IMR-90 (cell line): ENCODE results near the gene NOC2L. TPM values are rescaled to one million over a fixed set of nuclear protein-coding genes. Genes with fewer than 3 reads are reported as not detected.

Source experiments
- ATAC-seq: fragments of 200-7000 bp; cut with Tn5 transposase; 2 replicates; pipeline ENCODE4 v1.9.1; 2020; ENCODE audit warnings: low read depth, mild to moderate bottlenecking, moderate library complexity
- BruUV-seq: library from RNA; stranded (reverse); fragments of 400-500 nt; replicated peaks from 2 replicates; lab custom pipeline; 2021; lab: Mats Ljungman, UMichigan
- CTCF ChIA-PET: fragments of 300-600 bp; formaldehyde crosslinking; extraction: SDS; loops from one replicate; lab custom pipeline; 2021; ENCODE audit warnings: antibody characterized with exemption; lab: Yijun Ruan, JAX
- POLR2A ChIA-PET: fragments of 300-600 bp; sonication (Branson Sonifier 250); formaldehyde crosslinking; loops from one replicate; lab custom pipeline; 2022; ENCODE audit warnings: antibody characterized with exemption; ENCODE audit not compliant: unreplicated experiment; lab: Charles Lee
- DNase-seq: peaks from one replicate; pipeline ENCODE4 v3.0.0; 2013
- H2AFZ ChIP-seq: replicated peaks from 2 replicates; pipeline ENCODE3; 2013; ENCODE audit warnings: low read length, mild to moderate bottlenecking; ENCODE audit not compliant: poor library complexity
- H2AK5ac ChIP-seq: 2 replicates; pipeline ENCODE4 v1.6.1; 2013; ENCODE audit warnings: low read depth, low read length, inconsistent platforms
- H2AK9ac ChIP-seq: replicated peaks from 2 replicates; pipeline ENCODE3; 2013; ENCODE audit warnings: mild to moderate bottlenecking, low read depth, low read length, moderate library complexity; ENCODE audit not compliant: poor library complexity
- H2BK120ac ChIP-seq: 2 replicates; pipeline ENCODE4 v1.6.1; 2013; ENCODE audit warnings: low read depth, low read length, inconsistent platforms
- H2BK15ac ChIP-seq: 3 replicates; pipeline ENCODE4 v1.6.1; 2013; ENCODE audit warnings: low read depth, low read length, inconsistent platforms
- H2BK20ac ChIP-seq: 2 replicates; pipeline ENCODE4 v1.6.1; 2013; ENCODE audit warnings: low read depth, mild to moderate bottlenecking, inconsistent platforms, low read length, moderate library complexity
- H2BK5ac ChIP-seq: 2 replicates; pipeline ENCODE4 v1.6.1; 2013; ENCODE audit warnings: mild to moderate bottlenecking, low read depth, low read length, inconsistent platforms; ENCODE audit not compliant: poor library complexity, severe bottlenecking
- H3K14ac ChIP-seq: replicated peaks from 2 replicates; pipeline ENCODE4 v1.6.1; 2013; ENCODE audit warnings: low read depth, low read length, inconsistent platforms
- H3K18ac ChIP-seq: 2 replicates; pipeline ENCODE4 v1.6.1; 2013; ENCODE audit warnings: low read depth, low read length, control low read depth
- H3K23ac ChIP-seq: 2 replicates; pipeline ENCODE4 v1.6.1; 2013; ENCODE audit warnings: low read depth, low read length, inconsistent platforms
- H3K27ac ChIP-seq: 2 replicates; pipeline ENCODE4 v1.5.1; 2013; ENCODE audit warnings: mild to moderate bottlenecking, control low read depth, low read length; ENCODE audit not compliant: insufficient read depth
- H3K27me3 ChIP-seq: 2 replicates; pipeline ENCODE4 v1.6.1; 2013; ENCODE audit warnings: low read length; ENCODE audit not compliant: control insufficient read depth, insufficient read depth
- H3K36me3 ChIP-seq: 2 replicates; pipeline ENCODE4 v1.6.1; 2013; ENCODE audit warnings: low read length, mixed read lengths; ENCODE audit not compliant: control insufficient read depth, insufficient read depth
- H3K4ac ChIP-seq: 2 replicates; pipeline ENCODE4 v1.6.1; 2013; ENCODE audit warnings: low read depth, low read length, inconsistent platforms
- H3K4me1 ChIP-seq: 2 replicates; pipeline ENCODE4 v1.6.1; 2013; ENCODE audit warnings: low read length, mixed read lengths; ENCODE audit not compliant: control insufficient read depth, insufficient read depth
- H3K4me2 ChIP-seq: 2 replicates; pipeline ENCODE4 v1.6.1; 2013; ENCODE audit warnings: low read depth, mild to moderate bottlenecking, control low read depth, low read length, moderate library complexity
- H3K4me3 ChIP-seq: 2 replicates; pipeline ENCODE4 v1.5.1; 2013; ENCODE audit warnings: low read depth, mild to moderate bottlenecking, control low read depth, low read length, moderate library complexity; ENCODE audit not compliant: insufficient read depth
- H3K56ac ChIP-seq: 2 replicates; pipeline ENCODE4 v1.6.1; 2013; ENCODE audit warnings: low read length, inconsistent platforms; ENCODE audit not compliant: insufficient read depth; ENCODE audit errors: extremely low read depth
- H3K79me1 ChIP-seq, 2 experiments: 2 replicates each; pipeline ENCODE4 v1.6.1; 2013; ENCODE audit warnings: low read length in 2 of 2, inconsistent platforms in 1 of 2, low read depth in 1 of 2
- H3K9ac ChIP-seq: 2 replicates; pipeline ENCODE4 v1.6.1; 2013; ENCODE audit warnings: low read depth, low read length, control low read depth
- H3K9me1 ChIP-seq: 2 replicates; pipeline ENCODE4 v1.6.1; 2013; ENCODE audit warnings: low read length, inconsistent platforms; ENCODE audit not compliant: insufficient read depth
- H3K9me3 ChIP-seq: 2 replicates; pipeline ENCODE4 v1.6.1; 2013; ENCODE audit warnings: low read length; ENCODE audit not compliant: control insufficient read depth, insufficient read depth
- H4K20me1 ChIP-seq: 2 replicates; pipeline ENCODE4 v1.6.1; 2013; ENCODE audit warnings: low read length, inconsistent platforms; ENCODE audit not compliant: insufficient read depth
- H4K5ac ChIP-seq: 2 replicates; pipeline ENCODE4 v1.6.1; 2013; ENCODE audit warnings: mild to moderate bottlenecking, low read depth, low read length, control low read depth
- H4K8ac ChIP-seq, 2 experiments: 2 replicates each; pipeline ENCODE4 v1.6.1; 2013; ENCODE audit warnings: low read depth in 2 of 2, low read length in 2 of 2, control low read depth in 1 of 2, inconsistent platforms in 1 of 2
- H4K91ac ChIP-seq: 2 replicates; pipeline ENCODE4 v1.6.1; 2013; ENCODE audit warnings: low read depth, low read length, inconsistent platforms; ENCODE audit not compliant: insufficient read depth
- BHLHE40 ChIP-seq: fragments of 150-350 bp; IDR thresholded peaks from 2 replicates; pipeline ENCODE4 v1.6.1; 2016; ENCODE audit warnings: mild to moderate bottlenecking, low read depth, low read length
- CEBPB ChIP-seq: IDR thresholded peaks from 2 replicates; pipeline ENCODE4 v1.6.1; 2012; ENCODE audit warnings: low read depth, low read length, improper control_type of control experiment
- CHD1 ChIP-seq: IDR thresholded peaks from 2 replicates; pipeline ENCODE4 v1.6.1; 2012; ENCODE audit warnings: low read depth, low read length, improper control_type of control experiment
- ELK1 ChIP-seq: fragments of 150-350 bp; IDR thresholded peaks from 2 replicates; pipeline ENCODE4 v1.6.1; 2016; ENCODE audit warnings: low read depth, mild to moderate bottlenecking, low read length, moderate library complexity, borderline replicate concordance
- FOS ChIP-seq: fragments of 150-350 bp; IDR thresholded peaks from 2 replicates; pipeline ENCODE4 v1.6.1; 2016; ENCODE audit warnings: low read depth, low read length
- MAFK ChIP-seq: IDR thresholded peaks from 2 replicates; pipeline ENCODE4 v1.6.1; 2012; ENCODE audit warnings: low read depth, low read length, improper control_type of control experiment
- MAZ ChIP-seq: IDR thresholded peaks from 2 replicates; pipeline ENCODE4 v1.6.1; 2012; ENCODE audit warnings: low read depth, mild to moderate bottlenecking, low read length, improper control_type of control experiment, moderate library complexity, borderline replicate concordance
- MXI1 ChIP-seq: IDR thresholded peaks from 2 replicates; pipeline ENCODE4 v1.6.1; 2012; ENCODE audit warnings: low read depth, mild to moderate bottlenecking, low read length, moderate library complexity, borderline replicate concordance
- NFE2L2 ChIP-seq: fragments of 150-350 bp; IDR thresholded peaks from 2 replicates; pipeline ENCODE4 v1.6.1; 2016; ENCODE audit warnings: low read depth, mild to moderate bottlenecking, low read length
- POLR2A ChIP-seq: IDR thresholded peaks from 2 replicates; pipeline ENCODE4 v1.6.1; 2012; ENCODE audit warnings: mild to moderate bottlenecking, low read depth, low read length
- RAD21 ChIP-seq: IDR thresholded peaks from 2 replicates; pipeline ENCODE4 v1.6.1; 2012; ENCODE audit warnings: low read length, improper control_type of control experiment
- RCOR1 ChIP-seq: IDR thresholded peaks from 2 replicates; pipeline ENCODE4 v1.6.1; 2012; ENCODE audit warnings: mild to moderate bottlenecking, low read length, improper control_type of control experiment; ENCODE audit not compliant: insufficient replicate concordance
- RFX5 ChIP-seq: IDR thresholded peaks from 2 replicates; pipeline ENCODE4 v1.8.0; 2012; ENCODE audit warnings: low read depth, mild to moderate bottlenecking, low read length, moderate library complexity
- SMC3 ChIP-seq: fragments of 150-350 bp; IDR thresholded peaks from 2 replicates; pipeline ENCODE4 v1.6.1; 2016; ENCODE audit warnings: low read depth, mild to moderate bottlenecking, antibody characterized with exemption, low read length, moderate library complexity
- USF2 ChIP-seq: fragments of 150-350 bp; IDR thresholded peaks from 2 replicates; pipeline ENCODE4 v1.6.1; 2017; ENCODE audit warnings: mild to moderate bottlenecking, antibody characterized with exemption, low read length, low read depth
- WGBS, 2 experiments: methylation state at CpG; one replicate each; pipeline versions ENCODE4 v1.1.5 to v1.1.7; 2013; ENCODE audit warnings: missing lambda C conversion rate in 2 of 2; ENCODE audit not compliant: insufficient read length in 1 of 2; ENCODE audit errors: extremely low coverage in 2 of 2; 5-methylcytosine and 5-hydroxymethylcytosine counted together
- dilution Hi-C: fragments of 300-500 bp; cut with HindIII; formaldehyde crosslinking; loops from one replicate; pipeline ENCODE4 v1.14.3; 2018; ENCODE audit warnings: low sequenced_read_pairs; ENCODE audit not compliant: unreplicated experiment
- in situ Hi-C: fragments of 300-500 bp; cut with MboI; formaldehyde crosslinking; loops from 3 replicates; pipeline ENCODE4 v1.14.3; 2019; ENCODE audit warnings: low sequenced_read_pairs, inconsistent platforms, mixed read lengths
- intact Hi-C: fragments of 100-400 bp; cut with micrococcal nuclease; formaldehyde crosslinking; loops from 2 replicates; pipeline ENCODE4 v1.10.0; 2022
- polyA plus RNA-seq, 3 experiments: library from polyadenylated mRNA; depleted of rRNA; stranded (reverse); fragments of >200 nt; gene quantifications; 2 replicates each; pipeline ENCODE4 v1.2.3, GENCODE V29; 2012; ENCODE audit warnings: low replicate concordance in 1 of 3
- total RNA-seq: library from RNA; depleted of rRNA; stranded (reverse); fragments of >200 nt; gene quantifications from 2 replicates; pipeline ENCODE4 v1.2.3, GENCODE V29; 2012
- TF ChIP-seq, protein P1 (sequence below): conservative IDR thresholded peaks from 2 replicates; pipeline ENCODE4 v1.5.1; 2012; ENCODE audit warnings: mild to moderate bottlenecking, low read depth, low read length, improper control_type of control experiment

Gene NOC2L
- total and polyA plus RNA-seq, 2 of the 4 experiments (the other 2 are of a cell fraction) = 74.2 to 106 TPM

DNA sequence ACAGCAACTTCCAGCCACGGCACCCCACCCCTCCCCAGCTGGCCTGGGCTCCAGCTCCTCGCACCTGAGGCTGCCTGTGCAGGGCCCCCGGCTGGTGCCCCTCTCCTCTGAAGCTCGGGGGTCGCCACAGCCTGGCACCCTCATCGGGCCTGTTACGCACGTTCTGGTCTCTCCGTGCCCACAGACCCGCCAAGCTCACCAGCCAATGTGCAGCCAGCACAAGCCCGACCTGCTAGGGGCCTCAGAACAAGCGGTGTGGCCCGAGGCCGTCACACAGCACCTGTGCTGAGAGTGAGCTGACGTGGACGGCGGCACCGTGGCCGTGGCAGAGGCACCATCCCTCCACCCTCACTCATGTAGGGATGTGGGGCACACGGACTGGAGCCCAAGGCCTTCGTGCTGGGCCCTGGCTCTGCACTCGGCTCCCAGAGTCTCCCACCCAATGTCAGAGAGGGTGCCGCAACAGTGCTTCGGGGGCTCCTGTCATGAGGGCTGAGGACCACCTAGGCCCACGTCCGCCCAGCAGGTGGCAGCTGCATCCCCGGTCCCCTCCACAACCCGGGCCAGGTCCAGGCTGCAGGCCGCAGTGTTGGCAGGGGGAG is 39.7 kb downstream of the NOC2L start:
- POLR2A ChIA-PET = interaction anchor here (1.0 kb wide), 1 partner anchor 15 kb away, joined by 3 read pairs; no protein-coding TSS in a partner anchor
- peaks cover 3% of the 10 kb centered on the region for H4K20me1 ChIP-seq
- no peak overlapping the region for H3K4ac ChIP-seq
- no peak overlapping the region for H4K5ac ChIP-seq
- BruUV-seq = no TSS peak
- dilution Hi-C loops = no loop called here
- no peak overlapping the region for H2BK15ac ChIP-seq
- H3K18ac ChIP-seq = no peak overlapping the region
- no peak overlapping the region for H3K4me3 ChIP-seq
- H3K9me3 ChIP-seq = no peaks in the 10 kb centered on the region
- H2BK120ac ChIP-seq = no peak overlapping the region
- no peak overlapping the region for H3K23ac ChIP-seq
- no peak overlapping the region for H3K56ac ChIP-seq
- no peak overlapping the region for H3K9ac ChIP-seq
- no peak for TF ChIP-seq CHD1
- TF ChIP-seq POLR2A = no peak
- TF ChIP-seq NFE2L2 = no peak
- no peak for TF ChIP-seq MXI1
- no peak for TF ChIP-seq USF2
- TF ChIP-seq RAD21 = no peak
- TF ChIP-seq BHLHE40 = no peak
- no peak for TF ChIP-seq FOS
- TF ChIP-seq RCOR1 = no peak
- no peak for TF ChIP-seq CEBPB
- TF ChIP-seq MAZ = no peak
- TF ChIP-seq ELK1 = no peak
- TF ChIP-seq SMC3 = no peak
- TF ChIP-seq RFX5 = no peak
- no peak for TF ChIP-seq MAFK
- TF ChIP-seq, protein P1, sequence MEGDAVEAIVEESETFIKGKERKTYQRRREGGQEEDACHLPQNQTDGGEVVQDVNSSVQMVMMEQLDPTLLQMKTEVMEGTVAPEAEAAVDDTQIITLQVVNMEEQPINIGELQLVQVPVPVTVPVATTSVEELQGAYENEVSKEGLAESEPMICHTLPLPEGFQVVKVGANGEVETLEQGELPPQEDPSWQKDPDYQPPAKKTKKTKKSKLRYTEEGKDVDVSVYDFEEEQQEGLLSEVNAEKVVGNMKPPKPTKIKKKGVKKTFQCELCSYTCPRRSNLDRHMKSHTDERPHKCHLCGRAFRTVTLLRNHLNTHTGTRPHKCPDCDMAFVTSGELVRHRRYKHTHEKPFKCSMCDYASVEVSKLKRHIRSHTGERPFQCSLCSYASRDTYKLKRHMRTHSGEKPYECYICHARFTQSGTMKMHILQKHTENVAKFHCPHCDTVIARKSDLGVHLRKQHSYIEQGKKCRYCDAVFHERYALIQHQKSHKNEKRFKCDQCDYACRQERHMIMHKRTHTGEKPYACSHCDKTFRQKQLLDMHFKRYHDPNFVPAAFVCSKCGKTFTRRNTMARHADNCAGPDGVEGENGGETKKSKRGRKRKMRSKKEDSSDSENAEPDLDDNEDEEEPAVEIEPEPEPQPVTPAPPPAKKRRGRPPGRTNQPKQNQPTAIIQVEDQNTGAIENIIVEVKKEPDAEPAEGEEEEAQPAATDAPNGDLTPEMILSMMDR = no peak
- in situ Hi-C loops = no loop called here
- H3K27ac ChIP-seq = no peak overlapping the region
- H3K27me3 ChIP-seq = no peaks in the 10 kb centered on the region; the same call in 1 of the 2 replicates
- no peak overlapping the region; the same call in 1 of the 2 replicates for H4K91ac ChIP-seq
- H3K14ac ChIP-seq = no peak overlapping the region
- H3K36me3 ChIP-seq = peaks cover 2% of the 10 kb centered on the region; the same call in 1 of the 2 replicates
- ATAC-seq (no peak), DNase-seq (no peak)
- H2BK20ac ChIP-seq = no peak overlapping the region
- H4K8ac ChIP-seq = no peak overlapping the region
- H3K79me1 ChIP-seq = peaks cover 4 to 15% of the 10 kb centered on the region in 2 experiments; a peak in 1 of 4 replicates
- no peak overlapping the region for H2AK9ac ChIP-seq
- H2BK5ac ChIP-seq = no peak overlapping the region
- H3K4me1 ChIP-seq = peaks cover 24% of the 10 kb centered on the region
- 89% methylated on average over 12 of the region's 29 CpGs; no CpG with 5 or more reads in 1 of the 2 experiments for WGBS, 2 experiments
- intact Hi-C loops = no loop called here
- H3K9me1 ChIP-seq = peaks cover 5% of the 10 kb centered on the region
- H2AFZ ChIP-seq = no peak overlapping the region
- peak overlapping the region; percentile 44; the same call in 1 of the 2 replicates for H2AK5ac ChIP-seq
- no peak overlapping the region for H3K4me2 ChIP-seq
- CTCF ChIA-PET = no interaction called here
